22Rv1 (cell line): ENCODE measurements around the gene KIF2C.
"Not testable (repeated sequence)": the region's sequence is repeated elsewhere in the genome, so short reads cannot be mapped to it uniquely, and the experiment has no call there.

Experiments used
- H3K27ac ChIP-seq: fragments of 450-650 bp; 2 replicates; pipeline ENCODE4 v1.5.1; 2017
- ZFX ChIP-seq: fragments of 450-650 bp; IDR thresholded peaks from 2 replicates; pipeline ENCODE4 v1.6.1; 2017; ENCODE audit warnings: antibody characterized with exemption, borderline replicate concordance
- TF ChIP-seq, protein P1 (sequence below): fragments of 450-650 bp; IDR thresholded peaks from 2 replicates; pipeline ENCODE4 v1.5.1; 2017; ENCODE audit warnings: mild to moderate bottlenecking

Gene KIF2C

DNA sequence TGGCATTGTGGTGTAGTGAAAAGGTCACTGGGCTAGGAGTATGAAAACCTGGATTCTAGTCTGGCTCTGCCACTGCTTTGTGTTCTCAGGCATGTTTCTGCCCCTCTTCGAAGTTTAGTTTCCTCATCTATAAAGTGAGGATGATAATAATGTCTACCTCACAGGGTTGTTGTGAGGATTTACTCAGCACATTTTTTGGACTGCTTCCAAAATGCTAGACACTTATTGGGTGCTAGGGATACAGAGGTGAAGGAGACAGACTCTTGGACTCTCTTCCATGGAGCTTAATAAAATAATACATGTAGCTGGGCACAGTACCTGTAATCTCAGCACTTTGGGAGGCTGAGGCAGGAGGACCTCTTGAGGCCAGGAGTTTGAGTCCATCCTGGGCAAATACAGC lies 3.6 kb downstream of the KIF2C start:
- no peak for TF ChIP-seq ZFX
- TF ChIP-seq, protein P1, sequence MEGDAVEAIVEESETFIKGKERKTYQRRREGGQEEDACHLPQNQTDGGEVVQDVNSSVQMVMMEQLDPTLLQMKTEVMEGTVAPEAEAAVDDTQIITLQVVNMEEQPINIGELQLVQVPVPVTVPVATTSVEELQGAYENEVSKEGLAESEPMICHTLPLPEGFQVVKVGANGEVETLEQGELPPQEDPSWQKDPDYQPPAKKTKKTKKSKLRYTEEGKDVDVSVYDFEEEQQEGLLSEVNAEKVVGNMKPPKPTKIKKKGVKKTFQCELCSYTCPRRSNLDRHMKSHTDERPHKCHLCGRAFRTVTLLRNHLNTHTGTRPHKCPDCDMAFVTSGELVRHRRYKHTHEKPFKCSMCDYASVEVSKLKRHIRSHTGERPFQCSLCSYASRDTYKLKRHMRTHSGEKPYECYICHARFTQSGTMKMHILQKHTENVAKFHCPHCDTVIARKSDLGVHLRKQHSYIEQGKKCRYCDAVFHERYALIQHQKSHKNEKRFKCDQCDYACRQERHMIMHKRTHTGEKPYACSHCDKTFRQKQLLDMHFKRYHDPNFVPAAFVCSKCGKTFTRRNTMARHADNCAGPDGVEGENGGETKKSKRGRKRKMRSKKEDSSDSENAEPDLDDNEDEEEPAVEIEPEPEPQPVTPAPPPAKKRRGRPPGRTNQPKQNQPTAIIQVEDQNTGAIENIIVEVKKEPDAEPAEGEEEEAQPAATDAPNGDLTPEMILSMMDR: no peak
- no peak overlapping the region for H3K27ac ChIP-seq

DNA sequence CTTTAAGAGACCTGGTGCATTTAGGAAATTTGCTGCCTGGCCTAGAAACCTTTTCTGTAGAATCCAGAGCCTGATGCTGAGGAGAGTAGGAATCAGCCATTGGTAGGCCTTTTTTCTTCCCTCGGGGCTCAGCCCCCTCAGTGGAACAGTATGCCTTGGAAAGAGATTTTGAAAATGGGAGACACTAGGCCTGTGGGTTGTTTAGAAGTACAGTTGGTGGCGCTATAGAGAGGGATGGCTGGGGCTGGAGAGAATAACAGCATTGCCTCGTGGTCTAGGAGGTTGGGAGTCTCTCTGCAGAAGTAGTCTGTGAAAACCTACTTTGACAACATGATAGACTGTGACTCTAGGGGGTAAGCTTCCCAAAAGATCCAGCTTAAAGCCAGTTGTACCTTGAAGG lies 8.2 kb downstream of the KIF2C start:
- H3K27ac ChIP-seq: no peak overlapping the region
- TF ChIP-seq, protein P1: no peak
- no peak for TF ChIP-seq ZFX

DNA sequence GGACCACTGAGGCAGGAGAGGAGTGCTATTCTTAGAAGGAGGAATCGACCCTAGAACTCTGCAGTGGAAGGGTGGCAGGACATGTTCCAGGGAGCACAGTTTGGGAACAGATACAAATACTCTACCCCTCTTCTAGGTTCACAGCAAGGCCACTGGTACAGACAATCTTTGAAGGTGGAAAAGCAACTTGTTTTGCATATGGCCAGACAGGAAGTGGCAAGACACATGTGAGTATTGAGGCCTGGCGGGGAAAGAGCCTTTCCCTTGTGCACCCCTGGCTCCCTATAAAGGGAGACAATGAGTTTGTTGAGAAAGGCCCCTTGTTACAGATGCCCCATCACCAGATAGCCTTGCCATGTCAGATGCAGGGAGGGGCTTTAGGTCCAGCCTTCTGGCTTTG lies 17.8 kb downstream of the KIF2C start:
- TF ChIP-seq ZFX: no peak
- TF ChIP-seq, protein P1: no peak
- H3K27ac ChIP-seq: no peak overlapping the region

DNA sequence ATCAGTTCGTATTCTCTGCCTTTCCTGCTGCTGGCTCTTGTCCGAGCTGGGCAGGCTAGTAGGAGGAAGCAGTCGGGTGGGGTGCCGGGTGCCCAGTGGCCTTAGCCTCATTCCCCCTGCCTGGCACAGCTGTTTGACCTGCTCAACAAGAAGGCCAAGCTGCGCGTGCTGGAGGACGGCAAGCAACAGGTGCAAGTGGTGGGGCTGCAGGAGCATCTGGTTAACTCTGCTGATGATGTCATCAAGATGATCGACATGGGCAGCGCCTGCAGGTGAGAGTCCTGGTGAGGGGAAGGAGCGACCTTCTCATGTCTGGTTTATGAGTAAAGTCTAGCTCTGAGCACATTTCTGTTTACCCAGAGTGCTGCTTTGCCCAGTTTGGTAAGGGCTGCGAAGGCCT lies 19.4 kb downstream of the KIF2C start:
- H3K27ac ChIP-seq: no peak overlapping the region
- TF ChIP-seq, protein P1: no peak
- no peak for TF ChIP-seq ZFX

DNA sequence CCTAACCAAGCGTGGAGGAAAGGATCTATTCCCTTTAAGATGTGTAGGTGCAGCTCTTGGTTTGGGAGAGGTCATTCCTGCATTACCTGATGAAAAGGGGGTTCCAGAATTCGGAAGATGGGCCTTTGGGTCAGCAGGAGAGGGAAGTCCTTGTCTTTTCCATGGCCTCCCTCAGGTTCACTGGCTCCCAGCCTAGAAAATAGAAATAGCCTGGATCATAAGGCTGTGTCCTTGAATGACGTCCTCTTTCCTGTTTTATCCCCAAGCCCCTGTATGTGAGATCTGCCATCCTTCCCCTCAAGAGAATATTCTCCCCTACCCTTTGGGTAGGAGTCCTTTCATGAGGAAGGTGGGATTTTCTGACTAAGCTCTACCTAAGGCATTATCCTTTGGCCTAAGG lies 21.2 kb downstream of the KIF2C start:
- TF ChIP-seq, protein P1: no peak
- no peak for TF ChIP-seq ZFX
- H3K27ac ChIP-seq: no peak overlapping the region

DNA sequence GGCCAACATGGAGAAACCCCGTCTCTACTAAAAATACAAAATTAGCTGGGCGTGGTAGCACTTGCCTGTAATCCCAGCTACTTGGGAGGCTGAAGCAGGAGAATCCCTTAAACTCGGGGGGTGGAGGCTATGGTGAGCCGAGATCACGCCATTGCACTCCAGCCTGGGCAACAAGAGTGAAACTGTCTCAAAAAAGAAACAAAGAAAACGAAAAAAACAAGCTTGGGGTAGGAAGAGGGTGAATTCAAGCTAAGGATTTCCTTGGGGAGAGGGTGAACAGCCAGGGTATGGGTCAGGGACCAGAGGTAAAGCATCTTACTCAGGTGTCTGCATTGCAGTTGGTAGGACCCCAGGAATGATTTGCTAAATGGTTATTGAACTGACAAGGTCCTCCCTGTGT lies 26.8 kb downstream of the KIF2C start:
- not testable (repeated sequence) for H3K27ac ChIP-seq

DNA sequence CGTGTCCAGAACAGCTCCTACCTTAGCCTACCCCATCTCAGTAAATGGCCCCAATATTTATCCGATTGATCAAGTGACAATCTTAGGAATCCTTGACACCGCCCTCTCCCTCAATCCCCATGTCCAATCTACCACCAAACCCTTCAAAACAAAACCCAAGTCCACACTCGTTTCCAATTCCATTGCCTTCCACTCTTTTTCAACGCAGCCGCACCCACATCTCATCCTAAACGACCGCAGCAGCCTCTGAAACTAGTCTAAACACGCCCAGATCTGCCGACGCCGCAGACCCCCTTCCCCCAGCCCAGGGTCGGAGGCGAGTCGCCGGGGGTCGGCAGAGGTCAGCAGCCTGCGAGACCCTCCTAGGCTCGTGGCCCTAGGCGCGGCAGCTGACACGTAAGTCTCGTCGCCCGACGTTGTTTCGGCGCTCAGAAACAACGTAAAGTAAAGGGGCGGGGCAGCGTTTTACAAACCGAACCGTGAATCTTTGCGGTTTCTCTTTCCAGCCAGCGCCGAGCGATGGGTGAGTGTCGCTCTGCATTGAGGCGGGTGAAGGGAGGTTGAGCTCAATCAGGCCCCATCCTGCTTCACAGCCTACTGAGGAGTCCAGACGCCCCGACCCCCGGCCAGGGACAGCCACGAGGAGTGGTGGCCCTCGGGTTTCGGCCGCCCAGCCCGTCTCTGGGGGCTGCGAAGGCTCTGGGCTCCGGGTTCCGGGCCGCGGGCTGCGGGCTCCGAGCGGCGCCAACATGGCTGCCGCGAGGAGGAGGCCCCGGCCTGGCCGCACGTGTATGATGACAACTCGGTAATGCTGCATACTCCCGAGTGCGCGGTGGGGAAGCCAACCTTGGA lies 35.7 kb downstream of the KIF2C start, which contains the start of gene RPS8:
Gene RPS8 (plus strand): TSS at position 463 of the 852 bp plus-strand sequence. CDS start 57 bp downstream, at position 520.
- H3K27ac ChIP-seq: peak within 1 kb of the TSS; percentile 92
- TF ChIP-seq ZFX: no peak
- TF ChIP-seq, protein P1: no peak
